Measurements from ENCODE around the gene UCP1. TPM values are rescaled to one million over a fixed set of nuclear protein-coding genes. Genes with fewer than 3 reads are reported as not detected.

UCP1 gene, protein sequence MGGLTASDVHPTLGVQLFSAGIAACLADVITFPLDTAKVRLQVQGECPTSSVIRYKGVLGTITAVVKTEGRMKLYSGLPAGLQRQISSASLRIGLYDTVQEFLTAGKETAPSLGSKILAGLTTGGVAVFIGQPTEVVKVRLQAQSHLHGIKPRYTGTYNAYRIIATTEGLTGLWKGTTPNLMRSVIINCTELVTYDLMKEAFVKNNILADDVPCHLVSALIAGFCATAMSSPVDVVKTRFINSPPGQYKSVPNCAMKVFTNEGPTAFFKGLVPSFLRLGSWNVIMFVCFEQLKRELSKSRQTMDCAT
- polyA plus RNA-seq: under 1 TPM in 1 of 4 donors, not detected in 3; 0.04 TPM
- long read RNA-seq, donor 1: 0 reads
- long read RNA-seq, donor 2: 0 reads
- long read RNA-seq, donor 3: 0 reads
- long read RNA-seq, donor 4: 0 reads
- long read RNA-seq, donor 5: 0 reads
- long read RNA-seq, donor 6: 0 reads
- long read RNA-seq, donor 7: 0 reads
- long read RNA-seq, donor 8: 0 reads
- long read RNA-seq, donor 9: 0 reads
- long read RNA-seq, donor 10: 0 reads

- FAIRE-seq: no peak
- Histone ChIP-seq H3K27ac (ENCODE audit: low read depth in 1 of 3, low read length in 2 of 3) (no peak within 1 kb of the TSS), H3K4me1 (ENCODE audit: control insufficient read depth in 3 of 3, insufficient read depth in 2 of 3, low read depth in 1 of 3, low read length in 2 of 3) (peaks cover 0 to 11% (median 0%) of the 10 kb centered on the region in 3 donors), H3K9me3 (ENCODE audit: control insufficient read depth in 2 of 2, insufficient read depth in 1 of 2, low read depth in 1 of 2, low read length in 1 of 2) (peaks cover 0 to 5% of the 10 kb centered on the region in 2 donors), H3K4me3 (ENCODE audit: low read depth in 1 of 3, low read length in 3 of 3) (peak within 1 kb of the TSS in 2 of 3 donors; percentile 38 to 61), H3K27me3 (ENCODE audit: control insufficient read depth in 3 of 3, insufficient read depth in 3 of 3, low read length in 3 of 3) (peaks cover 0 to 53% (median 34%) of the 10 kb centered on the region in 3 donors), H3K36me3 (ENCODE audit: control insufficient read depth in 3 of 3, insufficient read depth in 2 of 3, low read depth in 1 of 3, low read length in 3 of 3) (no peaks in the 10 kb centered on the region)
- DNase-seq: peak; percentile 25 to 54
- 2 to 5% (median 2%) methylated on average over 60 to 69 of the region's 69 CpGs for WGBS, 3 donors
These were observed at the start of gene UCP1 for GRCh38 chr4:140568507-140569306. TSS of gene UCP1 (minus strand) at chr4:140568961. CDS start at chr4:140568729, 232 bp downstream.

- DNase-seq (no peak), FAIRE-seq (no peak)
- Histone ChIP-seq H3K4me3 (ENCODE audit: low read depth in 1 of 3, low read length in 3 of 3) (no peak overlapping the region), H3K27ac (ENCODE audit: low read depth in 1 of 3, low read length in 2 of 3) (no peak overlapping the region), H3K4me1 (ENCODE audit: control insufficient read depth in 3 of 3, insufficient read depth in 2 of 3, low read depth in 1 of 3, low read length in 2 of 3) (peaks cover 0 to 2% (median 0%) of the 10 kb centered on the region in 3 donors), H3K36me3 (ENCODE audit: control insufficient read depth in 3 of 3, insufficient read depth in 2 of 3, low read depth in 1 of 3, low read length in 3 of 3) (peaks cover 0 to 7% (median 5%) of the 10 kb centered on the region in 3 donors), H3K9me3 (ENCODE audit: control insufficient read depth in 2 of 2, insufficient read depth in 1 of 2, low read depth in 1 of 2, low read length in 1 of 2) (no peaks in the 10 kb centered on the region), H3K27me3 (ENCODE audit: control insufficient read depth in 3 of 3, insufficient read depth in 3 of 3, low read length in 3 of 3) (no peaks in the 10 kb centered on the region)
- 65 to 75% (median 74%) methylated on average over 7 of the region's 7 CpGs for WGBS, 3 donors
These were observed 48.9 kb upstream of the UCP1 start for GRCh38 chr4:140617499-140618248.

GRCh38 chr4:140615451-140615850 is 46.7 kb upstream of the UCP1 start:
- Histone ChIP-seq H3K4me3 (ENCODE audit: low read depth in 1 of 3, low read length in 3 of 3) (no peak overlapping the region), H3K4me1 (ENCODE audit: control insufficient read depth in 3 of 3, insufficient read depth in 2 of 3, low read depth in 1 of 3, low read length in 2 of 3) (peaks cover 0 to 3% (median 2%) of the 10 kb centered on the region in 3 donors), H3K36me3 (ENCODE audit: control insufficient read depth in 3 of 3, insufficient read depth in 2 of 3, low read depth in 1 of 3, low read length in 3 of 3) (no peaks in the 10 kb centered on the region), H3K9me3 (ENCODE audit: control insufficient read depth in 2 of 2, insufficient read depth in 1 of 2, low read depth in 1 of 2, low read length in 1 of 2) (no peaks in the 10 kb centered on the region), H3K27ac (ENCODE audit: low read depth in 1 of 3, low read length in 2 of 3) (no peak overlapping the region), H3K27me3 (ENCODE audit: control insufficient read depth in 3 of 3, insufficient read depth in 3 of 3, low read length in 3 of 3) (no peaks in the 10 kb centered on the region)
- DNase-seq (peak; percentile 31 to 50), FAIRE-seq (no peak)
- WGBS, 3 donors: 15 to 63% (median 35%) methylated on average over 1 of the region's 1 CpG

GRCh38 chr4:140612357-140612756 is 43.6 kb upstream of the UCP1 start:
- no peak for FAIRE-seq
- DNase-seq: no peak
- WGBS, 3 donors: 13 to 48% (median 37%) methylated on average over 1 of the region's 1 CpG
- H3K36me3 ChIP-seq (ENCODE audit: control insufficient read depth in 3 of 3, insufficient read depth in 2 of 3, low read depth in 1 of 3, low read length in 3 of 3): no peaks in the 10 kb centered on the region
- H3K9me3 ChIP-seq (ENCODE audit: control insufficient read depth in 2 of 2, insufficient read depth in 1 of 2, low read depth in 1 of 2, low read length in 1 of 2): no peaks in the 10 kb centered on the region
- H3K27ac ChIP-seq (ENCODE audit: low read depth in 1 of 3, low read length in 2 of 3): no peak overlapping the region
- H3K27me3 ChIP-seq (ENCODE audit: control insufficient read depth in 3 of 3, insufficient read depth in 3 of 3, low read length in 3 of 3): no peaks in the 10 kb centered on the region
- H3K4me3 ChIP-seq (ENCODE audit: low read depth in 1 of 3, low read length in 3 of 3): no peak overlapping the region
- H3K4me1 ChIP-seq (ENCODE audit: control insufficient read depth in 3 of 3, insufficient read depth in 2 of 3, low read depth in 1 of 3, low read length in 2 of 3): peaks cover 0 to 3% (median 2%) of the 10 kb centered on the region in 3 donors

GRCh38 chr4:140611854-140612253 is 43.1 kb upstream of the UCP1 start:
- no peak overlapping the region for H3K4me3 ChIP-seq (ENCODE audit: low read depth in 1 of 3, low read length in 3 of 3)
- no peak for FAIRE-seq
- 71 to 74% (median 73%) methylated on average over 3 of the region's 3 CpGs for WGBS, 3 donors

DNA sequence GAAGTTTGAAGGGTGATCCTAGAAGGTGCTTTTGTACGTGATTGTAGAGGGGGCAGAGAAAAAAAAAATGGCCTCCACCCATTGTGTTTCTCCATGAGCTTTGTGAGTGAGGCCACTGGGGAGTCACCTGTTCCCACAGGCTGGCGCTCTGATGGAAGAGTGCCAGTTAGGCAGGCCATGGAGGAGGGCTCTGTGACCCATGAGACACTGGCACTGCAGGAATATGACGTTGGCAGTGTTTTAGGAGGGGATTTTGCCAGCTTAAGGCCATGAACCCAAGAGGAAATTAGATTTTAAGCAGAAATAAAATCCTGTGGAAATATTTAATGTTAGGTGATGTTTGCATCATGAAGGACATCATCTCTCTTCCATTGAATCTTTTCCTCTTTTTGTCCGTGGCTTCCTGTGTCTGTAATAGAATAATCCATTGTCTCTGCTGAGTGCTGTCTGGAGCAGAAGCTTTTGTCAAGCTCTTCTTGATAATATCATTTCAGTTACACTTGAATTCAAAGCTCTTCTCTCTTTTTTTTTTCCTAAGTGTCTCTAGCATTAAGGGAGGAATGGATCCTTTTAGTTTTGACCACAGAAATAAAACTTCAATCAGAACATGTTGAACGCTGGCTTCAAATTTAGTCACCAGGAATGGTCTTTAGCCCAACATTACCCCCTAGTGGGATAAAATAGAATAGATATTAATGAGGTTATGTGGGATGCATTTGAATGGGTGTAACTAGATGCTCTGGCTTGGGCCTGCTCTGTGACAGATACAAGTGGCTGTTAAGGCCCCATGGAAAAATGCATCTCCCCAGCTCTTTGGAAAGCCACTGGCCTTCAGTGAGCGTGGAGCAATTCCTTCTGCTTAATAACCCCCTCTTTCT is 41.0 kb upstream of the UCP1 start:
- H3K36me3 ChIP-seq (ENCODE audit: control insufficient read depth in 3 of 3, insufficient read depth in 2 of 3, low read depth in 1 of 3, low read length in 3 of 3): no peaks in the 10 kb centered on the region
- WGBS, 3 donors: 24 to 45% (median 27%) methylated on average over 6 of the region's 6 CpGs
- no peak for FAIRE-seq
- H3K4me3 ChIP-seq (ENCODE audit: low read depth in 1 of 3, low read length in 3 of 3): no peak overlapping the region
- H3K27ac ChIP-seq (ENCODE audit: low read depth in 1 of 3, low read length in 2 of 3): no peak overlapping the region
- H3K4me1 ChIP-seq (ENCODE audit: control insufficient read depth in 3 of 3, insufficient read depth in 2 of 3, low read depth in 1 of 3, low read length in 2 of 3): peaks cover 0 to 3% (median 0%) of the 10 kb centered on the region in 3 donors
- no peaks in the 10 kb centered on the region for H3K27me3 ChIP-seq (ENCODE audit: control insufficient read depth in 3 of 3, insufficient read depth in 3 of 3, low read length in 3 of 3)
- no peaks in the 10 kb centered on the region for H3K9me3 ChIP-seq (ENCODE audit: control insufficient read depth in 2 of 2, insufficient read depth in 1 of 2, low read depth in 1 of 2, low read length in 1 of 2)
- DNase-seq: peak; percentile 56 to 57

More at GRCh38 chr4:140611854-140612253, 43.1 kb upstream of the UCP1 start:
- Histone ChIP-seq H3K4me1 (ENCODE audit: control insufficient read depth in 3 of 3, insufficient read depth in 2 of 3, low read depth in 1 of 3, low read length in 2 of 3) (peaks cover 0 to 3% (median 2%) of the 10 kb centered on the region in 3 donors), H3K36me3 (ENCODE audit: control insufficient read depth in 3 of 3, insufficient read depth in 2 of 3, low read depth in 1 of 3, low read length in 3 of 3) (no peaks in the 10 kb centered on the region), H3K27ac (ENCODE audit: low read depth in 1 of 3, low read length in 2 of 3) (no peak overlapping the region), H3K27me3 (ENCODE audit: control insufficient read depth in 3 of 3, insufficient read depth in 3 of 3, low read length in 3 of 3) (no peaks in the 10 kb centered on the region), H3K9me3 (ENCODE audit: control insufficient read depth in 2 of 2, insufficient read depth in 1 of 2, low read depth in 1 of 2, low read length in 1 of 2) (no peaks in the 10 kb centered on the region)
- no peak for DNase-seq

DNA sequence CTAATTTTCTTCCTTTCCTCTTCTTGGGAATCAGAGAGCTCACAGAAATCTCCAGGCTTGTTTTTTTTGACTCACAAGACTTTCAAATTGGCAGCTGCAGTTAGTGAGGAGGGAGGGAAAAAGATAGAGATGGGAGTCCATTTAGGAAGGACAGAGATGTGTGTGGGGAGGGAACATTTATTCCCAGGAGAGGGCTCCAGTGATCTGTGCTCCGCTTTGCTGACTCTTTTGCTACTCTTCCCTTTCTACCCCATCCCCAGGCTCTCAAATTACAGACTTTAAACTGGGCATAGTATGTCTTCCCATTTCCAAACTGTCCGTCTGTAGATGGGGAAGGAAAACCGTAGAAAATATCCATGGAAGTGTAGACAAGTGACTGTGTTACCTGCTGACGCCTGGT is 39.1 kb upstream of the UCP1 start:
- Histone ChIP-seq H3K9me3 (ENCODE audit: control insufficient read depth in 2 of 2, insufficient read depth in 1 of 2, low read depth in 1 of 2, low read length in 1 of 2) (no peaks in the 10 kb centered on the region), H3K36me3 (ENCODE audit: control insufficient read depth in 3 of 3, insufficient read depth in 2 of 3, low read depth in 1 of 3, low read length in 3 of 3) (no peaks in the 10 kb centered on the region), H3K27ac (ENCODE audit: low read depth in 1 of 3, low read length in 2 of 3) (no peak overlapping the region), H3K4me3 (ENCODE audit: low read depth in 1 of 3, low read length in 3 of 3) (no peak overlapping the region), H3K27me3 (ENCODE audit: control insufficient read depth in 3 of 3, insufficient read depth in 3 of 3, low read length in 3 of 3) (no peaks in the 10 kb centered on the region), H3K4me1 (ENCODE audit: control insufficient read depth in 3 of 3, insufficient read depth in 2 of 3, low read depth in 1 of 3, low read length in 2 of 3) (peaks cover 0 to 3% (median 0%) of the 10 kb centered on the region in 3 donors)
- WGBS, 3 donors: 89 to 90% (median 90%) methylated on average over 4 of the region's 4 CpGs
- FAIRE-seq (no peak), DNase-seq (no peak)
